Nephron progenitor cell (in vitro differentiated cells): ENCODE measurements around the gene COL9A3.
A peak's percentile ranks its signal among the peaks of the same experiment; 100 is the strongest.

ENCODE experiments used
- DNase-seq: peaks from one replicate; pipeline ENCODE4 v3.0.0; 2021
- H3K27ac Mint-ChIP-seq: 2 replicates; pipeline ENCODE4 v1.8.0; 2021; ENCODE audit warnings: mild to moderate bottlenecking, moderate library complexity, mixed read lengths
- H3K27me3 Mint-ChIP-seq: 2 replicates; pipeline ENCODE4 v1.8.0; 2021; ENCODE audit warnings: mild to moderate bottlenecking, low read depth, mixed read lengths; ENCODE audit not compliant: poor library complexity
- H3K36me3 Mint-ChIP-seq: 2 replicates; pipeline ENCODE4 v1.8.0; 2021; ENCODE audit warnings: low read depth, mixed read lengths
- H3K4me1 Mint-ChIP-seq: 2 replicates; pipeline ENCODE4 v1.8.0; 2021; ENCODE audit warnings: mixed read lengths
- H3K4me3 Mint-ChIP-seq: 2 replicates; pipeline ENCODE4 v1.8.0; 2021; ENCODE audit warnings: mild to moderate bottlenecking, moderate library complexity, mixed read lengths
- H3K9me3 Mint-ChIP-seq: 2 replicates; pipeline ENCODE4 v1.8.0; 2021; ENCODE audit warnings: mild to moderate bottlenecking, moderate library complexity, mixed read lengths
- TF ChIP-seq, protein P1 (sequence below): fragments of 200-600 bp; sonication (generic); IDR thresholded peaks from 2 replicates; pipeline ENCODE4 v1.5.0; 2021; ENCODE audit warnings: antibody characterized with exemption

Gene COL9A3

DNA sequence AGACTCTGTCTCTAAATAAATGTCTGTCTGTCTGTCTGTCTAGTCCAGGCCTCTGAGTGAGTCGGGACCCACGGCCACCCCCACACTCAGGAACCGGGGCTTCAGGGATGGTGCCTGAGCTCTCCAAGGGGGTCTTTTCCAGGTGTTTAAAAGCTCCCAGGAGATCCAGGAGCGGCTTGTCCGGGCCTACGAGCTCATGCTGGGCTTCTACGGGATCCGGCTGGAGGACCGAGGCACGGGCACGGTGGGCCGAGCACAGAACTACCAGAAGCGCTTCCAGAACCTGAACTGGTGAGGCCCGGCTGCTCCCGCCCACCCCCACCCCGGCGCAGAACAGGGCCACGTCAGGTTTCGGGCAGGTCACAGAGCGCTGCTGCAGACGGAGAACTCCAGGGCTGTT lies 5.5 kb upstream of the COL9A3 start:
- TF ChIP-seq, protein P1, sequence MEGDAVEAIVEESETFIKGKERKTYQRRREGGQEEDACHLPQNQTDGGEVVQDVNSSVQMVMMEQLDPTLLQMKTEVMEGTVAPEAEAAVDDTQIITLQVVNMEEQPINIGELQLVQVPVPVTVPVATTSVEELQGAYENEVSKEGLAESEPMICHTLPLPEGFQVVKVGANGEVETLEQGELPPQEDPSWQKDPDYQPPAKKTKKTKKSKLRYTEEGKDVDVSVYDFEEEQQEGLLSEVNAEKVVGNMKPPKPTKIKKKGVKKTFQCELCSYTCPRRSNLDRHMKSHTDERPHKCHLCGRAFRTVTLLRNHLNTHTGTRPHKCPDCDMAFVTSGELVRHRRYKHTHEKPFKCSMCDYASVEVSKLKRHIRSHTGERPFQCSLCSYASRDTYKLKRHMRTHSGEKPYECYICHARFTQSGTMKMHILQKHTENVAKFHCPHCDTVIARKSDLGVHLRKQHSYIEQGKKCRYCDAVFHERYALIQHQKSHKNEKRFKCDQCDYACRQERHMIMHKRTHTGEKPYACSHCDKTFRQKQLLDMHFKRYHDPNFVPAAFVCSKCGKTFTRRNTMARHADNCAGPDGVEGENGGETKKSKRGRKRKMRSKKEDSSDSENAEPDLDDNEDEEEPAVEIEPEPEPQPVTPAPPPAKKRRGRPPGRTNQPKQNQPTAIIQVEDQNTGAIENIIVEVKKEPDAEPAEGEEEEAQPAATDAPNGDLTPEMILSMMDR = no peak
- H3K27me3 Mint-ChIP-seq = peaks cover 16% of the 10 kb centered on the region
- peaks cover 18% of the 10 kb centered on the region for H3K4me1 Mint-ChIP-seq
- H3K27ac Mint-ChIP-seq = no peak overlapping the region
- no peak for DNase-seq
- no peaks in the 10 kb centered on the region for H3K9me3 Mint-ChIP-seq
- H3K4me3 Mint-ChIP-seq = no peak overlapping the region
- no peaks in the 10 kb centered on the region for H3K36me3 Mint-ChIP-seq

- Mint-ChIP-seq H3K9me3 (no peaks in the 10 kb centered on the region), H3K36me3 (no peaks in the 10 kb centered on the region), H3K4me1 (peaks cover 14% of the 10 kb centered on the region), H3K4me3 (no peak overlapping the region), H3K27me3 (peaks cover 20% of the 10 kb centered on the region), H3K27ac (no peak overlapping the region)
- no peak for DNase-seq
- TF ChIP-seq, protein P1 = no peak
These were observed 5.1 kb upstream of the COL9A3 start for GRCh38 chr20:62811720-62812119.

GRCh38 chr20:62812181-62812906 lies 4.5 kb upstream of the COL9A3 start:
- no peak overlapping the region for H3K27ac Mint-ChIP-seq
- no peaks in the 10 kb centered on the region for H3K36me3 Mint-ChIP-seq

DNA sequence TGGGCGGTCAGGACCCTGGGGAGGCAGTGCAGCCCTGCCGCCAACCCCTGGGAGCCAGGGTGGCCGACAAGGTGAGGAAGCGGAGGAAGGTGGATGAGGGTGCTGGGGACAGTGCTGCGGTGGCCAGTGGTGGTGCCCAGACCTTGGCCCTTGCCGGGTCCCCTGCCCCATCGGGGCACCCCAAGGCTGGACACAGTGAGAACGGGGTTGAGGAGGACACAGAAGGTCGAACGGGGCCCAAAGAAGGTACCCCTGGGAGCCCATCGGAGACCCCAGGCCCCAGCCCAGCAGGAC lies 4.0 kb upstream of the COL9A3 start:
- TF ChIP-seq, protein P1 = no peak
- H3K36me3 Mint-ChIP-seq = no peaks in the 10 kb centered on the region
- no peak overlapping the region for H3K4me3 Mint-ChIP-seq
- no peaks in the 10 kb centered on the region for H3K9me3 Mint-ChIP-seq
- H3K27me3 Mint-ChIP-seq = peaks cover 24% of the 10 kb centered on the region
- no peak overlapping the region for H3K27ac Mint-ChIP-seq
- DNase-seq = no peak
- H3K4me1 Mint-ChIP-seq = peaks cover 13% of the 10 kb centered on the region

More at GRCh38 chr20:62812181-62812906, 4.5 kb upstream of the COL9A3 start:
- Mint-ChIP-seq H3K4me1 (peaks cover 13% of the 10 kb centered on the region), H3K4me3 (no peak overlapping the region), H3K9me3 (no peaks in the 10 kb centered on the region), H3K27me3 (peaks cover 21% of the 10 kb centered on the region)
- TF ChIP-seq, protein P1 = no peak
- DNase-seq = no peak

- Mint-ChIP-seq H3K9me3 (no peaks in the 10 kb centered on the region), H3K4me3 (no peak overlapping the region), H3K27ac (no peak overlapping the region), H3K4me1 (peaks cover 13% of the 10 kb centered on the region), H3K27me3 (peaks cover 31% of the 10 kb centered on the region), H3K36me3 (no peaks in the 10 kb centered on the region)
- TF ChIP-seq, protein P1 = no peak
- DNase-seq = peak; percentile 38
These were observed 3.3 kb upstream of the COL9A3 start for GRCh38 chr20:62813588-62813987.

GRCh38 chr20:62814060-62814708 lies 2.7 kb upstream of the COL9A3 start:
- peaks cover 13% of the 10 kb centered on the region for H3K4me1 Mint-ChIP-seq
- no peak for DNase-seq
- peaks cover 32% of the 10 kb centered on the region for H3K27me3 Mint-ChIP-seq
- no peaks in the 10 kb centered on the region for H3K9me3 Mint-ChIP-seq
- H3K36me3 Mint-ChIP-seq = no peaks in the 10 kb centered on the region
- TF ChIP-seq, protein P1 = no peak
- no peak overlapping the region for H3K4me3 Mint-ChIP-seq
- no peak overlapping the region for H3K27ac Mint-ChIP-seq
